NCI-H524 (cell line): ENCODE data around the gene ZBTB4.

Experiments
- DNase-seq, 2 experiments: peaks; one replicate each; lab custom pipeline; 2025; lab: John Stamatoyannopoulos, UW

Gene ZBTB4

GRCh38 chr17:7419819-7420610 is 59.4 kb downstream of the ZBTB4 start, which contains the start of gene SPEM1:
SPEM1 (plus strand) TSS chr17:7420324; CDS start chr17:7420385, 61 bp downstream.
- no peak for DNase-seq

- no peak for DNase-seq
Observed at GRCh38 chr17:7418472-7419152, 60.8 kb downstream of the ZBTB4 start.

- no peak for DNase-seq
Observed at GRCh38 chr17:7417056-7417655, 62.3 kb downstream of the ZBTB4 start.

- no peak for DNase-seq
Observed at GRCh38 chr17:7416323-7416722, 63.1 kb downstream of the ZBTB4 start.

- DNase-seq: no peak
Observed at GRCh38 chr17:7415784-7416183, 63.6 kb downstream of the ZBTB4 start.

GRCh38 chr17:7414837-7415236 is 64.6 kb downstream of the ZBTB4 start:
- no peak for DNase-seq

GRCh38 chr17:7413346-7413985 is 66.0 kb downstream of the ZBTB4 start:
- DNase-seq: no peak

- DNase-seq: no peak
Observed at GRCh38 chr17:7411427-7411750, 68.0 kb downstream of the ZBTB4 start.

GRCh38 chr17:7410634-7411426 is 68.6 kb downstream of the ZBTB4 start:
- DNase-seq: no peak

- no peak for DNase-seq
Observed at GRCh38 chr17:7409716-7410115, 69.7 kb downstream of the ZBTB4 start.
